ENCODE data around the gene BMP7.
"Not testable (repeated sequence)": the region's sequence is repeated elsewhere in the genome, so short reads cannot be mapped to it uniquely, and the experiment has no call there.

BMP7 gene

GRCh38 chr20:57192311-57192710 is 74.1 kb downstream of the BMP7 start:
- no peak for TF ChIP-seq CTCF (IDR thresholded peaks at IDR 0.05; ENCODE audit: low read depth, low read length)
- DNase-seq (ENCODE audit: extremely low read depth, low read depth) = no peak

- DNase-seq (ENCODE audit: extremely low read depth, low read depth) = not testable (repeated sequence)
These were observed 75.2 kb downstream of the BMP7 start for GRCh38 chr20:57191265-57191638.

GRCh38 chr20:57190536-57191264 is 75.7 kb downstream of the BMP7 start:
- no peak for TF ChIP-seq CTCF (IDR thresholded peaks at IDR 0.05; ENCODE audit: low read depth, low read length)
- no peak for DNase-seq (ENCODE audit: extremely low read depth, low read depth)

GRCh38 chr20:57189713-57190112 is 76.7 kb downstream of the BMP7 start:
- DNase-seq (ENCODE audit: extremely low read depth, low read depth) = no peak
- no peak for TF ChIP-seq CTCF (IDR thresholded peaks at IDR 0.05; ENCODE audit: low read depth, low read length)

GRCh38 chr20:57188576-57189079 is 77.8 kb downstream of the BMP7 start:
- DNase-seq (ENCODE audit: extremely low read depth, low read depth) = no peak
- TF ChIP-seq CTCF (IDR thresholded peaks at IDR 0.05; ENCODE audit: low read depth, low read length) = no peak

GRCh38 chr20:57188056-57188455 is 78.4 kb downstream of the BMP7 start:
- no peak for DNase-seq (ENCODE audit: extremely low read depth, low read depth)
- no peak for TF ChIP-seq CTCF (IDR thresholded peaks at IDR 0.05; ENCODE audit: low read depth, low read length)

GRCh38 chr20:57187068-57187634 is 79.3 kb downstream of the BMP7 start:
- TF ChIP-seq CTCF (IDR thresholded peaks at IDR 0.05; ENCODE audit: low read depth, low read length) = no peak
- DNase-seq (ENCODE audit: extremely low read depth, low read depth) = no peak

GRCh38 chr20:57186192-57186591 is 80.2 kb downstream of the BMP7 start:
- no peak for TF ChIP-seq CTCF (IDR thresholded peaks at IDR 0.05; ENCODE audit: low read depth, low read length)
- no peak for DNase-seq (ENCODE audit: extremely low read depth, low read depth)

Measured in AG09319 (cell line).